ENCODE data around the gene LRMDA. TPM values are rescaled to one million over a fixed set of nuclear protein-coding genes. Genes with fewer than 3 reads are reported as not detected.

LRMDA gene
- polyA plus RNA-seq, 2 of the 4 experiments (the other 2 are of a cell fraction), result 4.6 to 5.2 TPM

DNA sequence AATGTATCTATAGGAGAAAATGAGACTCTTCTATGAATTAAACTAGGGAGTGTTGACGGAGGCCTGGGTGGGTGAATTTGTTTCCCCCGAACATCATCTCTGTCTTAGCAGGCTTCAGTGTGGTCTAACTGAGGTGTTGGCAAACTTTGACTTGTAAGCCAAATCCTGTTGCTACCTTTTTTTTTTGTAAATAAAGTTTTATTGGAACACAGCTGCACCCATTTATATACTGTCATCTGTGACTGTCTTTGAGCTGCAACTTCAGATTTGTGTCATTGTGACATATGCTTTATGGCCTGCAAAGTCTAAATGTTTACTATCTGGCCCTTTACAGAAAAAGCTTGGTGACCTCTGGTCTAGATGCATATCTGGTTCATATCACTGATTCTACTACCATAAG lies 455.9 kb downstream of the LRMDA start:
- Histone ChIP-seq H3K4me1 (no peaks in the 10 kb centered on the region), H3K4me2 (no peak overlapping the region), H3K4me3 (no peak overlapping the region), H3K27ac (no peak overlapping the region), H3K9me3 (no peaks in the 10 kb centered on the region)
- DNase-seq (ENCODE audit: low read depth in 1 of 2, low spot score in 1 of 2), result no peak
- no peak for FAIRE-seq
- no peak for ATAC-seq
- 88% methylated on average over 2 of the region's 2 CpGs for WGBS (ENCODE audit: missing lambda C conversion rate)
- ChIA-PET CTCF (interaction anchor here (1.5 kb wide), 1 partner anchor 20 kb away, joined by 4 read pairs; no protein-coding TSS in a partner anchor), POLR2A (no interaction called here)
- TF ChIP-seq RAD21 (conservative IDR thresholded peaks at IDR 0.05 in 1 of 2, IDR thresholded peaks at IDR 0.05 in 1 of 2) (no peak), HDAC2 (IDR thresholded peaks at IDR 0.05) (no peak)

GRCh38 chr10:75887992-75888680 lies 456.7 kb downstream of the LRMDA start:
- no peak for ATAC-seq

GRCh38 chr10:75889051-75889450 lies 457.6 kb downstream of the LRMDA start:
- DNase-seq (ENCODE audit: low read depth in 1 of 2, low spot score in 1 of 2) (no peak), FAIRE-seq (no peak), ATAC-seq (no peak)
- TF ChIP-seq NFE2L2 (conservative IDR thresholded peaks at IDR 0.05; ENCODE audit: low read length) (no peak), ZFP36 (IDR thresholded peaks at IDR 0.05; ENCODE audit: borderline replicate concordance, partially characterized antibody) (no peak), NR3C1 (IDR thresholded peaks at IDR 0.05) (no peak), RARB (CRISPR knock-in tag; IDR thresholded peaks at IDR 0.05) (no peak), FOSL2 (IDR thresholded peaks at IDR 0.05) (no peak), FOSL2 (CRISPR knock-in tag; IDR thresholded peaks at IDR 0.05) (no peak), HES2 (IDR thresholded peaks at IDR 0.05) (no peak), JUNB (IDR thresholded peaks at IDR 0.05) (no peak), MYC (IDR thresholded peaks at IDR 0.05; ENCODE audit: borderline replicate concordance, low read length) (no peak), POLR2A (IDR thresholded peaks at IDR 0.05; ENCODE audit: low read length) (no peak), TFCP2L1 (CRISPR knock-in tag; IDR thresholded peaks at IDR 0.05) (no peak), RFX5 (IDR thresholded peaks at IDR 0.05) (no peak), RNF2 (IDR thresholded peaks at IDR 0.05; ENCODE audit: borderline replicate concordance, low read depth) (no peak), CBX2 (IDR thresholded peaks at IDR 0.05; ENCODE audit: borderline replicate concordance, low read depth) (no peak), REST (IDR thresholded peaks at IDR 0.05) (no peak)
- TF ChIP-seq, protein P1, sequence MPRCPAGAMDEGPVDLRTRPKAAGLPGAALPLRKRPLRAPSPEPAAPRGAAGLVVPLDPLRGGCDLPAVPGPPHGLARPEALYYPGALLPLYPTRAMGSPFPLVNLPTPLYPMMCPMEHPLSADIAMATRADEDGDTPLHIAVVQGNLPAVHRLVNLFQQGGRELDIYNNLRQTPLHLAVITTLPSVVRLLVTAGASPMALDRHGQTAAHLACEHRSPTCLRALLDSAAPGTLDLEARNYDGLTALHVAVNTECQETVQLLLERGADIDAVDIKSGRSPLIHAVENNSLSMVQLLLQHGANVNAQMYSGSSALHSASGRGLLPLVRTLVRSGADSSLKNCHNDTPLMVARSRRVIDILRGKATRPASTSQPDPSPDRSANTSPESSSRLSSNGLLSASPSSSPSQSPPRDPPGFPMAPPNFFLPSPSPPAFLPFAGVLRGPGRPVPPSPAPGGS (IDR thresholded peaks at IDR 0.05), result no peak
- CTCF ChIA-PET, result no interaction called here
- Histone ChIP-seq H3K4me2 (no peak overlapping the region), H3K4me3 (no peak overlapping the region), H3K27ac (no peak overlapping the region), H3K9me3 (no peaks in the 10 kb centered on the region), H3K4me1 (no peaks in the 10 kb centered on the region)
- WGBS (ENCODE audit: missing lambda C conversion rate), result 76% methylated on average over 2 of the region's 2 CpGs
- POLR2A ChIA-PET, result no interaction called here

More at GRCh38 chr10:75887992-75888680, 456.7 kb downstream of the LRMDA start:
- 56% methylated on average over 11 of the region's 11 CpGs for WGBS (ENCODE audit: missing lambda C conversion rate)
- no peak overlapping the region for H3K4me2 ChIP-seq
- no peak overlapping the region for H3K27ac ChIP-seq
- H3K4me3 ChIP-seq, result no peak overlapping the region
- TF ChIP-seq POLR2A (IDR thresholded peaks at IDR 0.05; ENCODE audit: low read length) (no peak), NFE2L2 (conservative IDR thresholded peaks at IDR 0.05; ENCODE audit: low read length) (no peak), SMC3 (IDR thresholded peaks at IDR 0.05) (no peak), CBX2 (IDR thresholded peaks at IDR 0.05; ENCODE audit: borderline replicate concordance, low read depth) (no peak), CHD4 (IDR thresholded peaks at IDR 0.05; ENCODE audit: borderline replicate concordance) (no peak), ESRRA (IDR thresholded peaks at IDR 0.05; ENCODE audit: borderline replicate concordance, low read length) (no peak), FOSL2 (IDR thresholded peaks at IDR 0.05) (no peak), FOSL2 (CRISPR knock-in tag; IDR thresholded peaks at IDR 0.05) (no peak), EP300 (IDR thresholded peaks at IDR 0.05) (no peak), CBX8 (IDR thresholded peaks at IDR 0.05) (no peak)
- TF ChIP-seq, protein P2, sequence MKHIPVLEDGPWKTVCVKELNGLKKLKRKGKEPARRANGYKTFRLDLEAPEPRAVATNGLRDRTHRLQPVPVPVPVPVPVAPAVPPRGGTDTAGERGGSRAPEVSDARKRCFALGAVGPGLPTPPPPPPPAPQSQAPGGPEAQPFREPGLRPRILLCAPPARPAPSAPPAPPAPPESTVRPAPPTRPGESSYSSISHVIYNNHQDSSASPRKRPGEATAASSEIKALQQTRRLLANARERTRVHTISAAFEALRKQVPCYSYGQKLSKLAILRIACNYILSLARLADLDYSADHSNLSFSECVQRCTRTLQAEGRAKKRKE (CRISPR knock-in tag; IDR thresholded peaks at IDR 0.05; ENCODE audit: low read depth), result no peak
- no peaks in the 10 kb centered on the region for H3K9me3 ChIP-seq
- ChIA-PET POLR2A (no interaction called here), CTCF (interaction anchor here (1.5 kb wide), 1 partner anchor 20 kb away, joined by 4 read pairs; no protein-coding TSS in a partner anchor)
- FAIRE-seq (no peak), DNase-seq (ENCODE audit: low read depth in 1 of 2, low spot score in 1 of 2) (no peak)
- no peaks in the 10 kb centered on the region for H3K4me1 ChIP-seq

Measured in A549 (cell line).